ENCODE results near the gene NRDC. TPM values are rescaled to one million over a fixed set of nuclear protein-coding genes. Genes with fewer than 3 reads are reported as not detected.

The NRDC gene
- total RNA-seq (2022; extraction: Qiagen RNA extraction), result 66.6 to 72.3 TPM (median 70.4 TPM) in 5 replicates

GRCh38 chr1:51878616-51879336 is at the start of gene NRDC:
NRDC (minus strand) TSS chr1:51878727; CDS start chr1:51878615, 112 bp downstream.

Other genes with a start within 250 kb of the NRDC start
- 4.3 to 8.4 TPM (median 4.8 TPM) in 5 replicates for gene RAB3B, start 112.0 kb upstream of the NRDC start, total RNA-seq (2022; extraction: Qiagen RNA extraction)
- 15.9 to 20.8 TPM (median 17.7 TPM) in 5 replicates for gene KTI12, start 155.1 kb upstream of the NRDC start, total RNA-seq (2022; extraction: Qiagen RNA extraction)
- gene TXNDC12, start 176.5 kb upstream of the NRDC start, total RNA-seq (2022; extraction: Qiagen RNA extraction), result 30.9 to 43.6 TPM (median 39.0 TPM) in 5 replicates
- gene BTF3L4, start 177.6 kb upstream of the NRDC start, total RNA-seq (2022; extraction: Qiagen RNA extraction), result 29.0 to 41.9 TPM (median 31.3 TPM) in 5 replicates

Measured in A549 treated with AZD2906 at 1 μM for 4 hours (cell line).